Superior temporal gyrus (tissue), 1 donor: ENCODE results near the gene F2RL3.

Experiments
- DNase-seq: peaks from one replicate; pipeline ENCODE4 v3.0.0-alpha.2; 2016; ENCODE audit errors: extremely low spot score

F2RL3 gene

GRCh38 chr19:16888629-16889365, at the start of gene F2RL3:
Gene F2RL3 (plus strand): TSS chr19:16888999. CDS start chr19:16889190, 191 bp downstream.
- no peak for DNase-seq

DNA sequence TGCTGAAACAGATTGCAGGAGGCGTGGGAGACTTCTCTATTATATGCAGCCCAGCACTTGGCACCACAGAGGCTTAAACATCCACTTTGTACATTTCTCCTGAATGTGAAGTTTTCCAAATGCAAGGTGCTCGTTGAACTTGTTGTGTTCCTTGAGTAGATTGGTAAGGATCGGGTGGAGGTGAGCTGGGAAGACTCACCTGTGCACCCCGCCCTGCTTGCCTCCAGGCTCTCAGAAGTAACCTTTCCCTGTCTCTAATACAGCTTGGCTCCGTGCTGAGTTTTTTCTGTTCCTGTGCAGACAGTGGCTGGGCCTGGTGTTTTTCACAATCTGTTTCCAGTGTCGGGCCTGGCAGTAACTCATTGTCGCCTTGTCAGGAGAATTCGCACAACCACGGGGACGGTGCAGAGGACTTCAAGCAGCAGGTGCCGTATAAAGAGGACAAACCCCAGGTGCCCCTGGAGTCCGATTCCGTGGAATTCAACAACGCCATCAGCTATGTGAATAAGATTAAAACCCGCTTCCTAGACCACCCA, 47.3 kb upstream of the F2RL3 start:
- DNase-seq: peak; percentile 37

DNA sequence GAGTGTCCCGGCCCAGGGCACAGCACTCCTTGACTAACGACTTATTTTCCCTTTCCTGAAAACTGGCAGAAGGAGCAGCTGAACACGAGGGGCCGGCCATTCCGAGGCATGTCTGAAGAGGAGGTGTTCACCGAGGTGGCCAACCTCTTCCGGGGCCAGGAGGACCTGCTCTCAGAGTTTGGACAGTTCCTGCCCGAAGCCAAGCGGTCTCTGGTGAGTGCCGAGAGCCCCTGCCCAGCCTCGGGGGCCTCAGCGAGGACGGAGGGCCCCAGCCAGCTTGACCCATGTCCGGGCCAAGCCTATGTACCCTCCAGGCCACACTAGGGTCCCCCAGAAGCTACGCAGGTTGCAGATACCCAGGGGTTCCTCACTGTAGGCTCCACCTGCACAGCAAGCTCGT, 41.9 kb upstream of the F2RL3 start:
- DNase-seq: no peak

- no peak for DNase-seq
Observed at GRCh38 chr19:16847430-16847829, 41.4 kb upstream of the F2RL3 start.

- no peak for DNase-seq
Observed at GRCh38 chr19:16849168-16849567, 39.6 kb upstream of the F2RL3 start.

DNA sequence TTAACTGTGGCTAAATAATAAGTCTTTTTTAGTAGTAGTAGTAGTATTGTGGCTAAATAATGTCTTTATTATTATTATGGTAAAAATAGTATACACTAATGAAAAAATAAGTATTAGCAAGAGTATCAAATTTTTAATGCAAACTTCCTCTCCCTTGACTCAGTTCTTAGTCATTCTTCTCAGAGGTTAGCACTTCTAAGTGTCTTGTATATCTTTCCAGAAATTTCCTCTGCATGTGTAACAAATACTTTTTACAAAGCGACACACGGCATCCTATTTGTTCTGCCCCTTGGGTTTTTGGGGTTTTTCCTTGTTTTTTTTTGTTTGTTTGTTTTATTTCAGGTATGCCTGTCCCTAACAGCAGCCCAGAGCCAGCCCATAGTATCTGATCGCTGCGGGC, 38.7 kb upstream of the F2RL3 start:
- no peak for DNase-seq

DNA sequence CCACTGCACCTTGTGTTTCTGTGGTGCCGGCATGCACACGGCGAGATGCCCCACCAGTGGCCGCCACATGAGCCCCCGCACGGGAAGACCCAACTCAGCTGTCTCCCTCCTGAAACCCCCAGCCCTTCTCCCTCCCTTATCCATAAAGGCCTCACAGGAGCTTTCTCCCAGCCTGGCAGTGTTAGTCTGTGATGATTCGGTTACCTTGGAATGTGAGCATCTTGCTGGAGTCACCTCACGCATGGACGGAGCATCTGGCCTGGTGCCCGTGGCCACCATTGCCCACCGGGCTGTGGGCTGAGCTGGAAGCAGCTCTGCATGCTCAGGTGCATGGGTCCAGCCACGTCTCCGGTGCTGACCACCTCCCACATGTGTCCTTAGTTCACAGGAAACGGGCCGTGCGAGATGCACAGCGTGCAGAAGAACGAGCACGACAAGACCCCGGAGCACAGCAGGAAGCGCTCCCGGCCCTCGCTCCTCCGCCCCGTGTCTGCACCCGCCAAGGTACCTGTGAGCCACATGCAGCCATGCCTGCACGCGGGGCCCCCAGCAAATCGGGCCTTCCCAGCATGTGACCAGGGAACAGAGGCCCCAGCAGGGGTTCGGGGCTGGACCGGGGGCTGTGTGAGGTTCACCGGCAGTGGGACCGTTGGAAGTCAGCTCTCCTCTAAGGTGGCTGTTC, 37.6 kb upstream of the F2RL3 start:
- no peak for DNase-seq

GRCh38 chr19:16853066-16853465, 35.7 kb upstream of the F2RL3 start:
- no peak for DNase-seq

- no peak for DNase-seq
Observed at GRCh38 chr19:16856091-16856490, 32.7 kb upstream of the F2RL3 start.

GRCh38 chr19:16859626-16860025, 29.2 kb upstream of the F2RL3 start:
- no peak for DNase-seq

DNA sequence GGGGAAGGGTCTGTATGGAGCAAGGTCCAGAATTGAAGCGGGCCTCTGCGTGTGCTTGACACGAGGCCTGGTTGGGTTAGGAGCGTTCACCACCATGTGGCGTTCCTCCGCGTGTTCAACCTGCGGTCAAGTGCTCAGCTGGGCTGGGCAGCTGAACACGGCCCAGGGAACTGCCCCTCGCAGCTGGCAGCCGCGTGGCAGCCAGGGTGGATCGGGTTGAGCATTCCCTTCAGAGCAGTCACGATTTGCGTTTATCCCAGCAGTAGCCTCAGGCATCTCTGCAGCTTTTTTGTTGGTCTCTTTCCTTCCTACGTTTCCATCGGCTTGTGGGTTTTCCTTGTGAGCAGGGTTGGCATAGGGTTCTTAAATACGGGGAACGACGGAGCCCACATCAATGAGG, 28.7 kb upstream of the F2RL3 start:
- no peak for DNase-seq

DNA sequence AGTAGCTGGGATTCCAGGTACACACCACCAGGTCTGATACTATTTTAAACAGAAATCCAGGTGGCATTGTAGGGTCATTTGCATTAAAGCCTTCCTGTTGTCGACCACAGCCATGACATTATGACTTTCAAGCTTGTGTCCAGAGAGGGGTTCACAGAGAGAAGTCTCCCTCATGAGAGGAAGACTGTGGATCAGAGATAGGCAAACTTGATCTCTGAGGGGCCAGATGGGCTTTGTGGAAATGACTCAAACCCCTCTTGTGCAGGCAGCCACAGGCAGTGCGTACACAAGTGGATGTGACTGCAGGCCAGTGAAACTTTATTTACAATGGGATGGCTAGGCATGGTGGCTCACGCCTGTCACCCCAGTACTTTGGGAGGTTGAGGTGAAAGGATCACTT, 27.8 kb upstream of the F2RL3 start:
- no peak for DNase-seq

DNA sequence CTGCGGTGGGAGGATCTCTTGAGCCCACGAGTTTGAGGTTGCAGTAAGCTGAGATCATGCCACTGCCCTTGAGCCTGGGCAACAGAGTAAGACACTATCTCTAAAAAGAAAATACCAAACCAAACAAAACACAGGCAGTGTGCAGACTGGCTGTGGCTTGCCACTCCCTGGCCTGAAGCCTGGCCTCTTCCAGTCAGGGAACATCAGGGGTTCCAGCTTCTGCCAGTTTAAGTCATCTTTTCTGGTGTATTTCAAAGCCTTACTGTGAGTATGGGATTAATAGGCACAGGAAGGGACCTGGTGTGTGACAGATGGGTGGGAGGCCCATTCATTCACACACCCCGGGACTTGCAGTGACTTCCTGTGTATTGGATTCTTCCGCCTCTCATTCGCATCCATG, 27.0 kb upstream of the F2RL3 start:
- DNase-seq: no peak

DNA sequence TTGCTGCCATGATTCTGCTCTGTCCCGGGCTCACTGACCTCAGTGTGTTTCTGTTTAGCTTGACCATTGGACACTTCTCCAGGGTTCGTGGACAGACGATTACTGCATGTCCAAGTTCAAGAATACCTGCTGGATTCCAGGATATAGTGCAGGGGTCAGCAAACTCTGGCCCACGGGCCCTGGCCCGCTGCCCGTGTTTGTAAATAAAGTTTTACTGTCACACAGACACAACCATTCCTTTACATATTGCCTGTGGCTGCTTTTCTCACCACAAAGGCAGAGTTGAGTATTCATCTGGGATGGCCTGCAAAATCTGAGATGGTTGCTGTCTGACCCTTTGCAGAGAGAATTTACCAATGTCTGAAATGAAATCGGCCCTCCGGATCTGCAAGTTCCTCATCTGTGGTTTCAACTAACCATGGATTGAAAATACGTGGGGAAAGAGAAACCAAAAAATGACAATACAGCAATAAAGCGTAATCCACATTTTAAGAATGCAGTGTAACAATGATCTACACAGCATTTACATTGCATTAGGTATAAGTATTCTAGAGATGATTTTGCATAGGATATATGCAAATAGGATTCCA, 25.9 kb upstream of the F2RL3 start:
- DNase-seq: no peak

DNA sequence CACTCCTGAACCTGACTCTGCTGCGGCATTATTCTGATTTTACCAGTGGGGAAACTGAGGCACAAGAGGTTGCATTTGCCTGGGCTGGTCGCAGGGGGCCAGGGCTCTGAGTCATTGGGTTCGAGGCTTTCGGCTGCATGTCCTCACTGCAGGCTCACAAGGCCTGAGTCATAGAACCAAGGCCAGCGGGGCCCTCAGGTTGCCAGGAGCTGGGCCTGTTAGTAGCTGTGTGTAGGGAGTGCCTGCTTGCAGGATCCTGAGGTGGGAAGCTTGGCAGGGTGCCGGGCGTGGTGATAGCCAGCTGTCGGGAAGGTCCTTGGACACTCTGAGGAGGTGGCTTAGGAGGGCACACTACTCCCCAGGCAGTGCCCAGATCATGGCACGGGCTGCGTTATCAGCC, 21.6 kb upstream of the F2RL3 start:
- no peak for DNase-seq

DNA sequence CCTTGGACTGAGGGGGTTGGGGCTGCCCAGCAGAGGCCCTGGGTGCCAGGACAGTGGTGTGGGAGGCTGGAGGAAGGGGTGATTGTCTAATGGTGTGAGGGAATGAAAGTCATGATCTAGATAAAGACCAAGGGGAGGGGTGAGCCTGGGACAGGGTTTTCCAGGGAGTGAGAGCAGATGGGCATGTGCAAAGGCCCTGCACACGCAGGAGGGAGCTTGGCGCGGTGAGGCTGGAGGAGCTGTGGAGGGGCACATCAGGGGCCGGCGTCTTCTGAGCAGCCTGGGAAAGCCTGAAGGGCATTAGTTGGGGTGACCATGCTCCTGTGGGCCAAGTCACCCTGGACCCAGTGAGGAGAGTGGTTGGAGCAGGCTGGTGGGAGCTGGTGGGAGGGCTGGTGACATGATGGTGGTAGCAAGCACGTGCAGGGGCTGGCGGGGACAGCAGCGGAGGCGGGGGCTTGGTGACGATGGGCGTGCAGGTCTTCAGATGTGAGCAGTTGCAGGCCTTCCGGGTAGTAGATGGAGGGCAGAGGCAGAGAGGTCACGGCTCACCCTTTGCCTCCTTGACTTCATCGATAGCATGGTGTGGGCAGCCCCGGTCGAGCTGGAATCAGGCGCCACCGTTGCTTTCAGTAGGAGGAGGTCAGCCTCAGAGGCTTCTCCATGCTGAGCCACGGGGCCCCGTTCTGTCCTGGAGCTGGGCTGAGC, 20.2 kb upstream of the F2RL3 start:
- no peak for DNase-seq

GRCh38 chr19:16869331-16869972, 19.3 kb upstream of the F2RL3 start:
- DNase-seq: no peak

DNA sequence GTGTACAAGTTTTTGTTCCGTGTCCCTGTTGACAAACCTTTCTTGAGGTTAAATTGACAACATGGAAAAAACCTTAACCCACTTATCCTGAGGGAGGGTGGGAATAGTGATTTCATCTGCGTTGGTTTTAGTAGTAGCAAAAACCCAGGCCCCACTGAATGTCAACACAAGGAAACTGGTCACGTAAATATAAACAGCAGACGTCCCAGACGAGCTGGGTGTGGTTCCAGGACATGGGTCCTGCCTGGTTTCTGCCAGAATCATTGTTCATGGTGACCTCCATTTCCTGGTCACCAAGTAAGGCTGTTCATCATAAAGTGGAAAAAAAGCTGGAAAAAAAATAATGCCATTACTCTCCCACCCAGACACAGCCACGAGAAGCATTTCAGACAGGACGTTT, 16.9 kb upstream of the F2RL3 start:
- DNase-seq: no peak

DNA sequence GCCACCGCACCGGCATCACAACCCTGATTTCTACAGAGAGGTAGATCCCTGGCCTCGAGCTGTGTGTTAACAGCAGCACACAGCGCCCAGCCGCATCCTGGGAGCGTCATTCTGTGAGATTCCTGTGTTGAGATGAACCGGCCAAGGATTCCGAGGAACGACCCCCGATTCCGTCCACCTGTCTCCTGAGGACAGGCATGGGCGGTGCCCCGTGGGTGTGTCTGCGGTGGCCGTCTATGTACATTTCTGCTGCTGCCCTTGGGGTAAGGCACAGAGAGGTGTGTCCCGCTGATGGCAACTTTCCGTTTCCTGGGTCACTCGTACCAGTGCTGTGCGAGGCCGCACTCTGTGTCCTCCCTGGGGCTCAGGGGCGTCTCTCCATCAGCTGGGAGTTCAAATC, 16.1 kb upstream of the F2RL3 start:
- no peak for DNase-seq

- DNase-seq: no peak
Observed at GRCh38 chr19:16873594-16873993, 15.2 kb upstream of the F2RL3 start.

DNA sequence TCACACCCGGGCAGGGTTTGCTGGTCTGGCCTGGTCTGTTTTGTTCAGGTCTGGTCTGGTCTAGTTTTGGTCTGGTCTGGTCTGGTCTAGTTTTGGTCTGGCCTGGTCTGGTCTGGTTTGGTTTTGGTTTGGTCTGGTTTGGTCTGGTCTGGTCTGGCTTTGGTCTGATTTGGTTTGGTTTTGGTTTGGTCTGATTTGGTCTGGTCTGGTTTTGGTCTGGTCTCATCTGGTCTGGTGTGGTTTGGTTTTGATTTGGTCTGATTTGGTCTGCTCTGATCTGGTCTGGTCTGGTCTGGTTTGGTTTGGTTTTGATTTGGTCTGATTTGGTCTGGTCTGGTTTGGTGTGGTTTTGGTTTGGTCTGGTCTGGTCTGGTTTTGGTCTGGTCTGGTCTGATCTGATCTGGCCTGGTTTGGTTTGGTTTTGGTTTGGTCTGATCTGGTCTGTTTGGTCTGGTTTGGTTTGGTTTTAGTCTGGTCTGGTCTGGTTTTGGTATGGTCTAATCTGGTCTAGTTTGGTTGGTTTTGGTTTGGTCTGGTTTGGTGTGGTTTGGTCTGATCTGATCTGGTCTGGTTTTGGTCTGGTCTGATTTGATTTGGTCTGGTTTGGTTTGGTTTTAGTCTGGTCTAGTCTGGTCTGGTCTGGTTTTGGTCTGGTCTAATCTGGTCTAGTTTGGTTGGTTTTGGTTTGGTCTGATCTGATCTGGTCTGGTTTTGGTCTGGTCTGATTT, 14.4 kb upstream of the F2RL3 start:
- no peak for DNase-seq
